HG02642 (cell line): ENCODE results near the gene SPINK4.

Source experiments
- ATAC-seq: cut with Tn5 transposase; IDR thresholded peaks from one replicate; pipeline ENCODE4 v1.9.1; 2021; ENCODE audit warnings: mild to moderate bottlenecking; ENCODE audit not compliant: unreplicated experiment, poor library complexity

Gene SPINK4

GRCh38 chr9:33255014-33255413, 15.0 kb downstream of the SPINK4 start:
- ATAC-seq: no peak

GRCh38 chr9:33255471-33255870, 15.5 kb downstream of the SPINK4 start:
- ATAC-seq: no peak

- ATAC-seq: no peak
Measured at GRCh38 chr9:33256236-33256635, 16.3 kb downstream of the SPINK4 start.

GRCh38 chr9:33257276-33257675, 17.3 kb downstream of the SPINK4 start:
- ATAC-seq: no peak

GRCh38 chr9:33260372-33260771, 20.4 kb downstream of the SPINK4 start:
- no peak for ATAC-seq

- peak; percentile 4 for ATAC-seq
Measured at GRCh38 chr9:33263131-33264002, 23.4 kb downstream of the SPINK4 start.

GRCh38 chr9:33264003-33264472, 24.1 kb downstream of the SPINK4 start:
- ATAC-seq: peak; percentile 43

GRCh38 chr9:33264473-33265177, 24.7 kb downstream of the SPINK4 start, which contains the start of the genes BAG1 and CHMP5:
TSS of gene BAG1 (minus strand) at chr9:33264708.
TSS of gene CHMP5 (plus strand) at chr9:33265049. CDS start at chr9:33265079, 30 bp downstream.
- ATAC-seq: peak; percentile 88

- no peak for ATAC-seq
Measured at GRCh38 chr9:33265211-33265865, 25.4 kb downstream of the SPINK4 start.

- no peak for ATAC-seq
Measured at GRCh38 chr9:33267151-33267767, 27.3 kb downstream of the SPINK4 start.

GRCh38 chr9:33270146-33270545, 30.2 kb downstream of the SPINK4 start:
- ATAC-seq: no peak

GRCh38 chr9:33272061-33272460, 32.1 kb downstream of the SPINK4 start:
- ATAC-seq: no peak

- ATAC-seq: no peak
Measured at GRCh38 chr9:33273266-33273971, 33.5 kb downstream of the SPINK4 start.

GRCh38 chr9:33273972-33274328, 34.0 kb downstream of the SPINK4 start:
- ATAC-seq: no peak

GRCh38 chr9:33277484-33277883, 37.5 kb downstream of the SPINK4 start:
- ATAC-seq: no peak

GRCh38 chr9:33285502-33285901, 45.5 kb downstream of the SPINK4 start:
- no peak for ATAC-seq

- ATAC-seq: no peak
Measured at GRCh38 chr9:33287087-33287490, 47.1 kb downstream of the SPINK4 start.

GRCh38 chr9:33288235-33288634, 48.3 kb downstream of the SPINK4 start:
- ATAC-seq: no peak

- ATAC-seq: no peak
Measured at GRCh38 chr9:33288828-33289483, 49.0 kb downstream of the SPINK4 start.
